AG09319 (cell line): ENCODE data around the gene SLC7A11.

Experiments
- DNase-seq: peaks from one replicate; pipeline ENCODE4 v3.0.0-alpha.2; 2010; ENCODE audit warnings: low read depth; ENCODE audit errors: extremely low read depth
- CTCF ChIP-seq: IDR thresholded peaks from 2 replicates; pipeline ENCODE4 v1.5.1; 2011; ENCODE audit warnings: low read depth, mild to moderate bottlenecking, inconsistent platforms, low read length, moderate library complexity

The SLC7A11 gene

GRCh38 chr4:138259271-138259670 is 17.1 kb upstream of the SLC7A11 start:
- DNase-seq = no peak
- no peak for TF ChIP-seq CTCF

GRCh38 chr4:138256608-138257007 is 14.5 kb upstream of the SLC7A11 start:
- no peak for TF ChIP-seq CTCF
- DNase-seq = no peak

- TF ChIP-seq CTCF = no peak
Observed at GRCh38 chr4:138255917-138256597, 13.9 kb upstream of the SLC7A11 start.

GRCh38 chr4:138252551-138252950 is 10.4 kb upstream of the SLC7A11 start:
- no peak for TF ChIP-seq CTCF
- no peak for DNase-seq

More at GRCh38 chr4:138255917-138256597, 13.9 kb upstream of the SLC7A11 start:
- no peak for DNase-seq

GRCh38 chr4:138251938-138252337 is 9.8 kb upstream of the SLC7A11 start:
- TF ChIP-seq CTCF = no peak

GRCh38 chr4:138249132-138249531 is 7.0 kb upstream of the SLC7A11 start:
- TF ChIP-seq CTCF = no peak
- DNase-seq = no peak

More at GRCh38 chr4:138251938-138252337, 9.8 kb upstream of the SLC7A11 start:
- DNase-seq = no peak

- no peak for DNase-seq
- TF ChIP-seq CTCF = no peak
Observed at GRCh38 chr4:138248058-138248457, 5.9 kb upstream of the SLC7A11 start.
